H1 (cell line): Measurements from ENCODE around the gene CLIP3. TPM values are rescaled to one million over a fixed set of nuclear protein-coding genes. Genes with fewer than 3 reads are reported as not detected.

Experiments used
- KDM1A ChIP-seq: fragments of 200-600, 300-600 bp; sonication (generic); IDR thresholded peaks from 2 replicates; pipeline ENCODE4 v1.7.1; 2016; ENCODE audit warnings: mild to moderate bottlenecking, low read length, borderline replicate concordance
- KDM5A ChIP-seq: fragments of 200-600 bp; IDR thresholded peaks from 2 replicates; pipeline ENCODE4 v1.7.1; 2012; ENCODE audit warnings: mild to moderate bottlenecking, low read length, inconsistent platforms, mixed read lengths
- POLR2AphosphoS5 ChIP-seq: IDR thresholded peaks from 2 replicates; pipeline ENCODE4 v1.6.1; 2011; ENCODE audit warnings: low read depth, low read length
- polyA plus RNA-seq, 7 experiments: library from polyadenylated mRNA; depleted of rRNA in 3 of 7; stranded (reverse) in 5 of 7; unstranded in 2 of 7; fragments of >200 nt in 5 of 7; fragments of 200-250 nt in 2 of 7; gene quantifications; 1 replicate in 5 of 7; 2 replicates in 1 of 7; 4 replicates in 1 of 7; pipeline versions ENCODE4 v1.2.1 to v1.2.3, GENCODE V29; 2011 to 2013; ENCODE audit warnings: missing spikeins in 2 of 7, mixed read lengths in 2 of 7
- total RNA-seq: library from RNA; stranded (reverse); fragmentation: NEBNext Ultra II Directional; extraction: Animal tissue kit (Norgen Biotek cat#: 25700); gene quantifications from 2 replicates; pipeline ENCODE4 v1.2.1, GENCODE V29; 2021
- TF ChIP-seq, protein P1 (sequence below): IDR thresholded peaks from 2 replicates; pipeline ENCODE4 v1.6.1; 2011; ENCODE audit warnings: low read depth, mild to moderate bottlenecking, low read length; ENCODE audit not compliant: insufficient read depth

CLIP3 gene
- total and polyA plus RNA-seq, 2 of the 8 experiments (the other 6 are each of a cell fraction or from before 2014, with no cell fraction given) = 5.9 to 21.7 TPM

DNA sequence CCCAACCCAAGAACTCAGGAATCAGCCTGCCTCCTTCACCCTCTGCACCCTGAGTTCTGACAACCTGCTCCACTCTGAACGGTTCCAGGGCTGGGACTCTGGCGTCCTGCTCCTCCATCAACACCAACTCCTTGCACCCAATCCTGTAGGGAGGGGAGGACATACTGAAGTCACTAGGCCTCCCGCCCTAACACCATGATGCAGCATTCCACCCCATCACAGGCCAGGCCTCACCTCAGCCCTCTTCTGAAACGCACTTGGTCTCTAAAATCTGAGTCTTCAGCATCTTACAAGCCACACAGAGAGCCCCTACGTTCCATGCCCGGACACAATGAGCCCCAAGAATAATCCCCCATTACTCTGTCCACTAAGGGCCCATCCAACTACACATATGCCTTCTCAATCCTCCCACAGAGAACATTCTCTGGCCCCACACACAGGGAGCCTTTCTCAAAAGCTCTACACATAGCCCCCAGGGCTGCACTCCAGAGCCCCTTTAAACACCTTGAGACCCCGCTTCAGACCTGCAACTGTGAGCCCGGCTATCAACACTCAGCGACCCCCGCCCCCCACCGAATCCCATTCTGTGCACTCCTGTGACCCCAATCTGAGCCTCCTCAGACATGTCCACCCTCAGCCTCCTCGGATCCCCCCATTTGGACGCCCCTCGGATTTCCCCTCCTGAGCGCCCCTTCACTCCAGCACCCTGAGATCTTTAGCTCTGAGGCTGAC is 19.2 kb downstream of the CLIP3 start (continued):
- TF ChIP-seq KDM1A = no peak
- no peak for TF ChIP-seq KDM5A
- TF ChIP-seq POLR2AphosphoS5 = no peak
- TF ChIP-seq, protein P1, sequence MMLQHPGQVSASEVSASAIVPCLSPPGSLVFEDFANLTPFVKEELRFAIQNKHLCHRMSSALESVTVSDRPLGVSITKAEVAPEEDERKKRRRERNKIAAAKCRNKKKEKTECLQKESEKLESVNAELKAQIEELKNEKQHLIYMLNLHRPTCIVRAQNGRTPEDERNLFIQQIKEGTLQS = no peak
